Thymus (tissue), 11 donors: ENCODE results near the gene APOL3. TPM values are rescaled to one million over a fixed set of nuclear protein-coding genes. Genes with fewer than 3 reads are reported as not detected.
"Not testable (repeated sequence)": the region's sequence is repeated elsewhere in the genome, so short reads cannot be mapped to it uniquely, and the experiment has no call there.

ENCODE experiments used
- DNase-seq, 9 donors: peaks; one replicate each; pipeline ENCODE4 v3.0.0-alpha.2; 2013; ENCODE audit warnings: low spot score in 9 of 9, low read depth in 6 of 9, missing footprints in 1 of 9
- H3K27ac ChIP-seq, 2 donors: one replicate each; pipeline ENCODE4 v1.5.1; 2013; ENCODE audit warnings: control low read depth in 1 of 2, low read depth in 1 of 2, low read length in 1 of 2, mild to moderate bottlenecking in 1 of 2, moderate library complexity in 1 of 2
- H3K27me3 ChIP-seq, 2 donors: one replicate each; pipeline ENCODE4 v1.5.1; 2013; ENCODE audit warnings: low read length in 1 of 2; ENCODE audit not compliant: control insufficient read depth in 2 of 2, insufficient read depth in 1 of 2
- H3K36me3 ChIP-seq, 2 donors: one replicate each; pipeline ENCODE4 v1.5.1; 2013; ENCODE audit warnings: low read length in 1 of 2, mild to moderate bottlenecking in 1 of 2, moderate library complexity in 1 of 2; ENCODE audit not compliant: control insufficient read depth in 2 of 2, insufficient read depth in 2 of 2
- H3K4me1 ChIP-seq, 2 donors: one replicate each; pipeline ENCODE4 v1.5.1; 2013; ENCODE audit warnings: low read length in 2 of 2; ENCODE audit not compliant: control insufficient read depth in 2 of 2, insufficient read depth in 2 of 2
- H3K4me3 ChIP-seq, 2 donors: one replicate each; pipeline ENCODE4 v1.5.1; 2013; ENCODE audit warnings: low read length in 2 of 2, control low read depth in 1 of 2, mild to moderate bottlenecking in 1 of 2
- H3K9me3 ChIP-seq, 2 donors: one replicate each; pipeline ENCODE4 v1.5.1; 2013; ENCODE audit warnings: low read length in 1 of 2, mild to moderate bottlenecking in 1 of 2; ENCODE audit not compliant: control insufficient read depth in 2 of 2, insufficient read depth in 1 of 2
- WGBS: extraction: QIAGEN DNeasy Blood & Tissue Kit; methylation state at CpG from one replicate; pipeline ENCODE4 v1.1.7; 2013; 5-methylcytosine and 5-hydroxymethylcytosine counted together
- polyA plus RNA-seq: library from polyadenylated mRNA; stranded (reverse); fragments of 200-250 nt; gene quantifications from one replicate; pipeline ENCODE4 v1.2.3, GENCODE V29; 2013
- total RNA-seq: library from RNA; stranded (reverse); fragments of 120-200 nt; gene quantifications from one replicate; pipeline ENCODE4 v1.2.4, GENCODE V29; 2013
- donor health status: healthy.

Gene APOL3
- total and polyA plus RNA-seq, 2 donors: 35.1 to 42.6 TPM

- DNase-seq: no peak
These were observed 55.6 kb downstream of the APOL3 start for GRCh38 chr22:36104988-36105387.

GRCh38 chr22:36104435-36104834 lies 56.1 kb downstream of the APOL3 start:
- 83% methylated on average over 9 of the region's 9 CpGs for WGBS

More at GRCh38 chr22:36104988-36105387, 55.6 kb downstream of the APOL3 start:
- no peaks in the 10 kb centered on the region for H3K27me3 ChIP-seq
- H3K36me3 ChIP-seq: no peaks in the 10 kb centered on the region
- H3K9me3 ChIP-seq: no peaks in the 10 kb centered on the region
- 90% methylated on average over 5 of the region's 5 CpGs for WGBS
- no peak overlapping the region for H3K27ac ChIP-seq
- no peak overlapping the region for H3K4me3 ChIP-seq
- H3K4me1 ChIP-seq: no peaks in the 10 kb centered on the region

GRCh38 chr22:36103891-36104290 lies 56.7 kb downstream of the APOL3 start:
- H3K9me3 ChIP-seq: no peaks in the 10 kb centered on the region
- DNase-seq: no peak
- H3K4me3 ChIP-seq: no peak overlapping the region
- 91% methylated on average over 16 of the region's 16 CpGs for WGBS
- H3K27me3 ChIP-seq: no peaks in the 10 kb centered on the region
- H3K27ac ChIP-seq: no peak overlapping the region
- H3K4me1 ChIP-seq: no peaks in the 10 kb centered on the region
- H3K36me3 ChIP-seq: no peaks in the 10 kb centered on the region

More at GRCh38 chr22:36104435-36104834, 56.1 kb downstream of the APOL3 start:
- H3K4me1 ChIP-seq: no peaks in the 10 kb centered on the region
- no peak for DNase-seq
- H3K27me3 ChIP-seq: no peaks in the 10 kb centered on the region
- no peak overlapping the region for H3K27ac ChIP-seq
- H3K36me3 ChIP-seq: no peaks in the 10 kb centered on the region
- no peak overlapping the region for H3K4me3 ChIP-seq
- no peaks in the 10 kb centered on the region for H3K9me3 ChIP-seq

- no peak for DNase-seq
- H3K9me3 ChIP-seq: no peaks in the 10 kb centered on the region
- no peaks in the 10 kb centered on the region for H3K36me3 ChIP-seq
- H3K4me1 ChIP-seq: no peaks in the 10 kb centered on the region
- no peak overlapping the region for H3K4me3 ChIP-seq
- 95% methylated on average over 2 of the region's 2 CpGs for WGBS
- H3K27me3 ChIP-seq: no peaks in the 10 kb centered on the region
- H3K27ac ChIP-seq: no peak overlapping the region
These were observed 57.6 kb downstream of the APOL3 start for GRCh38 chr22:36102995-36103394.

GRCh38 chr22:36101756-36102155 lies 58.8 kb downstream of the APOL3 start:
- Histone ChIP-seq H3K36me3 (no peaks in the 10 kb centered on the region), H3K27me3 (no peaks in the 10 kb centered on the region), H3K4me1 (no peaks in the 10 kb centered on the region), H3K4me3 (no peak overlapping the region), H3K27ac (no peak overlapping the region), H3K9me3 (no peaks in the 10 kb centered on the region)
- 96% methylated on average over 4 of the region's 4 CpGs for WGBS
- no peak for DNase-seq

GRCh38 chr22:36100908-36101307 lies 59.6 kb downstream of the APOL3 start:
- H3K27me3 ChIP-seq, H3K27ac ChIP-seq, H3K4me3 ChIP-seq, H3K9me3 ChIP-seq, H3K4me1 ChIP-seq, DNase-seq, H3K36me3 ChIP-seq: not testable (repeated sequence)
- 97% methylated on average over 4 of the region's 4 CpGs for WGBS

- WGBS: 90% methylated on average over 9 of the region's 9 CpGs
- no peak for DNase-seq
- Histone ChIP-seq H3K27me3 (no peaks in the 10 kb centered on the region), H3K27ac (no peak overlapping the region), H3K4me3 (no peak overlapping the region), H3K9me3 (no peaks in the 10 kb centered on the region), H3K36me3 (no peaks in the 10 kb centered on the region), H3K4me1 (no peaks in the 10 kb centered on the region)
These were observed 60.3 kb downstream of the APOL3 start for GRCh38 chr22:36100134-36100824.

- WGBS: 96% methylated on average over 10 of the region's 10 CpGs
- H3K27me3 ChIP-seq, H3K4me1 ChIP-seq, H3K36me3 ChIP-seq, H3K4me3 ChIP-seq, H3K27ac ChIP-seq, H3K9me3 ChIP-seq, DNase-seq: not testable (repeated sequence)
These were observed 61.0 kb downstream of the APOL3 start for GRCh38 chr22:36099561-36099960.

- H3K4me3 ChIP-seq: no peak overlapping the region
- 94% methylated on average over 8 of the region's 8 CpGs for WGBS
- no peaks in the 10 kb centered on the region for H3K4me1 ChIP-seq
- no peak overlapping the region for H3K27ac ChIP-seq
- H3K36me3 ChIP-seq: no peaks in the 10 kb centered on the region
- no peak for DNase-seq
- no peaks in the 10 kb centered on the region for H3K9me3 ChIP-seq
- H3K27me3 ChIP-seq: no peaks in the 10 kb centered on the region
These were observed 62.7 kb downstream of the APOL3 start for GRCh38 chr22:36097880-36098279.
